Stimulated activated CD4-positive, alpha-beta T cell treated with anti-CD3 and anti-CD28 coated beads, Interleukin-12 subunit alpha, Interleukin-12 subunit beta, amount 100 ng/mL, for 48 hours (primary cell): ENCODE measurements around the gene ACTL8.

Source experiments
- DNase-seq, 3 donors: peaks; one replicate each; pipeline ENCODE4 v3.0.0-alpha.2; 2020; ENCODE audit warnings: low read depth in 2 of 3, low spot score in 1 of 3

ACTL8 gene

DNA sequence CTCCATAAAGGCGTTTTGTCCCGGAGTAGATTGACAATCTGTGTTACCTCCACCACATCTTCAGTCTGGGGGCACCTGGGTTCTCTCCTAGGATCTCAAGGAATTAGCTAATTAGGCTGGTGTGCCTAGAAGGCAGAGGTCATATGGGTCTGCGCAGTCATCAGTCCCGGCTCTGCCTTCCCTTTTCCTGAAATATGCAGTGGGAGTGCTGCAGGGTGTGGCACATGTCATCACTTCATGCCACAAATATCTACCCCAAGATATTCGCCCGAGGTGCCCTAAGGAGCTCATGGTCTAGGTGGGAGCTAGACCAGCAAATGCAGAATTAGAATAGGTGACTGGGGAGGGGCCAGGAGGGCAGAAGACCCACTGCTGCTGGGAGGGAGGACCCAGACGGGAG lies 42.9 kb downstream of the ACTL8 start:
- no peak for DNase-seq

- DNase-seq: no peak
These were observed 43.8 kb downstream of the ACTL8 start for GRCh38 chr1:17798799-17799382.

GRCh38 chr1:17799642-17800041 lies 44.5 kb downstream of the ACTL8 start:
- DNase-seq: no peak

DNA sequence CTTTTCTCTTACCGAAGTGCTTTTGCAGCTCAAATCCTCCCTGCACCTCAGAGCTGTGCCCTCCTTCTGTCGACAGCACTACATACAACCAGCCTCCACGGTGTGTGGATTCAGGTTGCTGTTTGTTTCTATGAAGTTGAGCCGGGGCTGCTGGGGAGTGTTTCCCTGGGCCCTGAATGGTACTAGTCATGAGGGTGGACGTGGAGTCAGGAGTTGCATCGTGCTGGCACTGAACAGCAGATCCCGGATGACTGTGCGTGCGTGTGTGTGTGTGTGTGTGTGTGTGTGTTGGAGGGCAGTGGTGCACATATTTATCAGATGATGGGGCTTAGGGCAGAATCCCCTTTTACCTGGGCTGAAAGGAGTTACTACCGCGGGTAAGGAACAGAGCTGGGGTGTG lies 47.0 kb downstream of the ACTL8 start:
- no peak for DNase-seq

- no peak for DNase-seq
These were observed 47.8 kb downstream of the ACTL8 start for GRCh38 chr1:17802945-17803344.

- no peak for DNase-seq
These were observed 50.9 kb downstream of the ACTL8 start for GRCh38 chr1:17805869-17806684.

GRCh38 chr1:17808816-17809215 lies 53.7 kb downstream of the ACTL8 start:
- DNase-seq: no peak

- DNase-seq: no peak
These were observed 55.5 kb downstream of the ACTL8 start for GRCh38 chr1:17810668-17811067.

DNA sequence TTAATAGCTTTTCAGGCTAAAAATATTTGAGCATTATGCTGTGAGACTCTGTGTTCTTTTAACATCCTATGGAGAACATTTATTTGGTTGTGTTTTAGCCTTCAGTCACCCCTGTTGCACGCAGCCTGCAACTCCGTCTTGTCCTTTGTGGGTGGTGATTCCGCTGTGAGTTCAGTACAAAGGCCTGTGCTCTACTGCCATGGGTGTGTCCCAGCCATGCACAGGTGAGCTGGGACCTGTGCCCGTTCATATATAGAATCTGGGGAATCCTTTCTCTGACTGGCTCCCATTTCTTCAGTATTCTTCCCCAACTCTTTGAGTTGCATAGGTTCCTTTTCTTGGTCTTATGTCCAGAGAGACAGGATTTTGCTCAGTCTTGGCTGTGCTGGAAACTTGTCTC lies 61.4 kb downstream of the ACTL8 start:
- DNase-seq: no peak

DNA sequence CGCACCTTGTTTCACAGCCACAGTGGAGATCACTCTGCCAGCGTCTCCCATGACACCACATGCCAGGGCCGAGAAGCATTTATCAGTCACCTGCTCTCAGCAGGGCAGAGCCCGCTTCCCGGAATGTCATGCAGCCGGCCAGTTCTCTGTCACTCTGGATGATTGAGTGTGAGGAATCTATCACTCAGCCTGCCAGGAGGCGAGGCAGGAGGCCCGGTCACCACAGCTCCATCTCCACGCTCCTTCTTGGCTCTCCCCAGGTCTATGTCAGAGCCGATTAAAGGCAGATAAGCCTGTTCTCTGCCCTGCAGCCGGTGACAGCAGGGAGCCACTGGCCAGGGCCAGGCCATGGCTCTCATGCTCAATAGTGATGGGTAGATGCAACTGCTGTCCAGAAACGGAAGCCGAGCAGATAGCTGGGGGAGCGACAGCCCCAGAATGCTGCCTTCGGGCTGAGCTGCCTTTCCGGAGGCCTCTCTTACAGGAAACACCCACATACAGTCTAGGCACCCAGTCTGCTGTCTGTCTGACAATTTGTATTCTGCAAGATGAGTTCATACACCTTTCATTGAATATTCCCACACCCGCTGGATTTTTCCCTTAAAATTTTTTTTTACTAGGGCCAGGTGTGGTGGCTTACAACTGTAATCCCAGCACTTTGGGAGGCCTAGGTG lies 64.1 kb downstream of the ACTL8 start:
- DNase-seq: no peak

DNA sequence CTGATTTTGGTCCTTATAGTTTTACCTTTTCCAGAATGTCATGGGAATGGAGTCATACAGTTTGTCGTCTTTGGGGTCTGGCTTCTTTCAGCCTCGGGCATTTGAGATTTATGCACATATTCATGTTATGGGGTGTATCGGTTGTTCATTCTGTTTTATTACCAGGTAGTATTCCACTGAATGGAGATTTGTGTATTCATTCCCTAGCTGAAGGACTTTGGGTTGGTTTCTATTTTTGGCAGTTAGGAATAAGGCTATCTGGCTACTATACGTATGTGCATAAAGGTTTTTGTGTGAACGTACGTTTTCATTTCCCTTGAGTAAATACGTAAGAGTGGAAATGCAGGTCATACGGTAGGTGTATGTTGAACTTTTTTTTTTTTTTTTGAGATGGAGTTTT lies 65.1 kb downstream of the ACTL8 start:
- no peak for DNase-seq

DNA sequence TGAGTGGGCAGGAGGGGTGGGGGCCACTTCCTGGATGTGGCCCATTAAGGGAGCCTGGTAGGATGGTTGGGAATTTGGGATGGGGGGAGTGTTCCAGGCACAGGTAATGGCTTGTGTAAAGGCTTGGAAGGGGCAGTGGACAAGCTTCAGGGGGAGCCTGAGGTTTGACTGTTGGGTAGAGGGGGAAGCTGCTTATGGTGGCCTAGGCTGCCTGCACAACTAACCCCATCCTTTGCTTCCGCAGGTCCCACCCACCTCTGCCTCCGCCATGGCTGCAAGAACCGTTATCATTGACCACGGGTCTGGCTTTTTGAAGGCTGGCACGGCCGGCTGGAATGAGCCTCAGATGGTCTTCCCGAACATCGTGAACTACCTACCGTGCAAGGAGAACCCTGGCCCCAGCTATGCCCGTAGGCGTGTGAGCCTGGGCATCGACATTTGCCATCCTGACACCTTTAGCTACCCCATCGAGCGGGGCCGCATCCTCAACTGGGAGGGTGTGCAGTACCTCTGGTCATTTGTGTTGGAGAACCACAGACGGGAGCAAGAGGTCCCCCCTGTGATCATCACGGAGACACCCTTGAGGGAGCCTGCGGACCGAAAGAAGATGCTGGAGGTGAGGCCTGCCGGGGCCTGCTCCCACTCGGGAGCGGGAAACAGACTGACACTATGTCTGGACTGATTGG lies 67.8 kb downstream of the ACTL8 start:
- DNase-seq: no peak

GRCh38 chr1:17825273-17826164 lies 70.4 kb downstream of the ACTL8 start:
- DNase-seq: no peak

GRCh38 chr1:17826165-17826488 lies 71.0 kb downstream of the ACTL8 start:
- DNase-seq: peak; percentile 4 to 14 (median 5)

DNA sequence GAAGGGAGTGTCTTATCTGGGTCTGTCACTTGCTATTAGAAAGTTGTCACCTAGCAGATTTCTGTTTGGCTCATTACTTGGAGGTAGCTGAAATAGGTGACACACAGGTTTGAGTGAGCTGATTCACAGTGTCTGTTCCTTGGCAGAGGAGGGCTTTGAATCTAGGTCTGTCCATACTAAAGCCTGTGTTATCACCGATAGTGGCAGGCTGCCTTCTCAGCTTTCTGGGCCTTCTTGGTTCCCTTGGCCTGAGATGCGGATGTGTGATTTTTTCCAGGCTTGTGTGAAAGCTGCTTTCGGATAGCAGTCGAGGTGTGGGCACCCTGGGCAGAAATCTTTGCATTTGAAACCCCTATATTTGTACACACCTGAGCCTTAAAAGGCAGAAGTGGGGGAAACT lies 73.9 kb downstream of the ACTL8 start:
- no peak for DNase-seq

DNA sequence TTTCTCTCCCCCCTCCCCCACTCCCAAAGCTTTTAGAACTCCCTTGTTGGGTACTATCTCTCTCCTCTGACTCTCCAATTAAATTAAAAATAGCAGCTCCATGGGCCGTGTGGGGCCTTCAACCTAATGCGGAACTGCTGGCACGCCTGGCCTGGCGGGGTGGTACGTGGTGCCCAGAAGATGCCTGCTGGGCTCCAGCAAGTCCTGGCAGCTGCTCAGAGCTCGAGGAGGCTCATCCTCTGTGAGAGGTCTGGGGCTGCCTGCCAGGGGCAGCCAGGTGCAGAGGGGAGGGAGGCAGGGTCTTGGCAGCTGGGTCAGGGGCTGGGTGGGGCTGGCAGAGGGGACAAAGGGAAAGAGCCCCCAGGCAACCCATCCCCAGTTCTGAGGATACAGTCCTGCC lies 74.4 kb downstream of the ACTL8 start:
- DNase-seq: no peak

DNA sequence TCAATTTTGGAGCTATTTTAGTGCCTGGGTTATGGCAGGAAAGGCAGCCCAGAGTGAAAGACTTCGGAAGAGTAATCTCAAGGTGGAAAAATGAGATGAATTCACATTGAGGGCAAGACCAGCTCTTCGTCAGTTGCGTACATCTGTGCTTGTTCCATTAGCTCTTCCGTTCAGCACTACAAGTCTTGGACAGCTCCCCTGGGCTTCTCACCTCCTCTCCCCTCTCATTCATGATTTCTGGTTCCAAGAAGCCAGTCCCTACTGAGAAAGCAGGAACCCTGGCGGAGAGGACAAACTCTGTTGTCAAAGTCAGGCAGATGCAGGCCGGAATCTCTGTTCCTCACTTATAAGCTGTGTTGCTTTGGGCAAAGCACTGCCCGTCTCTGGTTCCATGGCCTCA lies 76.5 kb downstream of the ACTL8 start:
- peak in 1 of 3 donors; percentile 2 for DNase-seq

DNA sequence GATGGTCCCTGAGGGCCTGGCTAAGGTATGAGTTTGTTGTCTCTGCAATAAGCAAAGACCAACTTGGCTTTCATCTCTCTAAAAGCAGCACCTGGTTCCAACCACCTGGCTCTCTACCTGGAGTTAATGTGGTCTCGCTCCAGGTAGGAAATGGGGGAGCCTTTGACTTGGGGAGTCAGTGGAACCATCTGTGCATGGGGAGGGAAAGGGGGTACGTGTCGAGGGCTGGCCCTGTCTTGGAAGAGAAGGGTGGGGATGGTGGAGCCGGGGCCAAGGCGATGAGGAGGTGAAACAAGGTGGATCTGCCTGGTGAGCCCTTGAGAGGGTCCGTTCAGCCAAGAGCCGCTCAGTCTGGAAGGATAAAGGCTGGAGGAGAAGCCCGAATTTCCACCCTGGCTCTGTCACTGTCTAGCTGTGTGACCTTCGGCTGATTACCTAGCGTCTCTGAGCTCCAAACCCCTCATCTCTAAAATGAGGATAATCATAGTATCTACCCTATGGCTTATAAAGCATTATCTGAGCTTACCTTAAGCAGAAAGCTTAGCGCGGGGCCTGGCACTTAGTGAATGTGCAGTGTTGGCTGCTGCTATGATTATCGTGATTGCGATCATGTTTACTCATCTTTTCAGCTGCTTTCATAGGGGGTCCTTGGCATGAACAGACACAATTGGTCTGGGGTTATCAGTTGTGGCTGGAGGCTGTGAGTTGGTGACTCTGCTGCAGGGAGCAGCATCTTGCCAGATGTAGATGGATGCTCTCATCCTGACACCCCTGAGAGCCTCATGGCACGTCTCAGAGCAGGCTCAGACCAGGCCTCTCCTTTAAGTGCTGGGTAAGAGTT lies 78.7 kb downstream of the ACTL8 start:
- no peak for DNase-seq

DNA sequence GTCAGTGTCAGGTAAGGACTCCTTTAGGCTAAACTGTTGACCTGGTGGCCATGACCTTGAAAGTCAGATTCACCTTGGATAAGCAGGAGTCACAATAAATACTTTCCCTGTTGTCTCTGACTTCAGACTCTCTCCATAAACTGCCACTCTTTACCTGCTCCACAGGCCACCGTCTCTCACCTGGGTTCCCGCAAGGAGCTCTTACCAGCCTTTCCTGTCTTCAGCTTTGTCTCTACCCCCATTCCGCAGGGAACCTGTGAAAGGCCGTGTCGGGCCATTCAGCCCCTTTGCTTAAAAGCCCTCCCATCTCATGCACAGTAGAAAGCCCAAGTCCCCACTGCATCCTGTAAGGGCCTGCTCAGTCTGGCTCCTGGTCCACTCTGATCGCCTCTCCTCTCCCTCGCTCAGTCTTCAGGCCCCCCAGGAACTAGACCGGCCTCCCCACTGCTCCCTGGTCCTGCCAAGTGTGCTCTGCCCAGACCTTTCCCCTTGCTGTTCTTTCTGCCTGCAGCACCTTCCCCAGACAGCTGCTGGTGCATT lies 79.5 kb downstream of the ACTL8 start:
- DNase-seq: no peak
